ENCODE data around the gene TMEM95.

TMEM95 gene

GRCh38 chr17:7306911-7307685 is 47.9 kb upstream of the TMEM95 start, which contains the start of gene EIF5A (continued):
- TF ChIP-seq SP3 (tag by site-specific recombination; IDR thresholded peaks at IDR 0.05) (peak; percentile 88), ZNF404 (tag by site-specific recombination; IDR thresholded peaks at IDR 0.05) (no peak), PRDM1 (tag by site-specific recombination; IDR thresholded peaks at IDR 0.05) (no peak), ZNF354C (tag by site-specific recombination; IDR thresholded peaks at IDR 0.05; ENCODE audit: borderline replicate concordance, low read depth) (no peak), ZNF426 (tag by site-specific recombination; IDR thresholded peaks at IDR 0.05) (no peak), ZNF121 (tag by site-specific recombination; IDR thresholded peaks at IDR 0.05) (no peak), ZNF202 (tag by site-specific recombination; IDR thresholded peaks at IDR 0.05; ENCODE audit: borderline replicate concordance) (no peak), ZNF423 (tag by site-specific recombination; IDR thresholded peaks at IDR 0.05) (no peak), ZNF133 (tag by site-specific recombination; IDR thresholded peaks at IDR 0.05) (no peak), ZSCAN16 (tag by site-specific recombination; IDR thresholded peaks at IDR 0.05) (no peak), ZNF560 (tag by site-specific recombination; IDR thresholded peaks at IDR 0.05; ENCODE audit: borderline replicate concordance) (no peak), ZNF341 (tag by site-specific recombination; IDR thresholded peaks at IDR 0.05; ENCODE audit: low read depth) (peak; percentile 54), ZNF132 (tag by site-specific recombination; IDR thresholded peaks at IDR 0.05; ENCODE audit: borderline replicate concordance) (no peak), ZNF596 (tag by site-specific recombination; IDR thresholded peaks at IDR 0.05) (no peak), RBAK (tag by site-specific recombination; IDR thresholded peaks at IDR 0.05) (no peak), ZXDB (tag by site-specific recombination; IDR thresholded peaks at IDR 0.05) (no peak; the same call in 1 of the 2 replicates), GLIS1 (tag by site-specific recombination; IDR thresholded peaks at IDR 0.05) (no peak), ZNF776 (tag by site-specific recombination; IDR thresholded peaks at IDR 0.05; ENCODE audit: borderline replicate concordance) (no peak), ZNF350 (tag by site-specific recombination; IDR thresholded peaks at IDR 0.05) (no peak), EGR2 (tag by site-specific recombination; IDR thresholded peaks at IDR 0.05; ENCODE audit: low read depth) (peak; percentile 57; the same call in 1 of the 2 replicates), KLF1 (tag by site-specific recombination; IDR thresholded peaks at IDR 0.05) (peak; percentile 31), ZNF501 (tag by site-specific recombination; IDR thresholded peaks at IDR 0.05) (no peak; the same call in none of the 2 replicates), KLF8 (tag by site-specific recombination; IDR thresholded peaks at IDR 0.05) (peak; percentile 15), ZNF585B (tag by site-specific recombination; IDR thresholded peaks at IDR 0.05) (no peak), ZBTB49 (tag by site-specific recombination; IDR thresholded peaks at IDR 0.05; ENCODE audit: low read depth) (no peak), MYNN (tag by site-specific recombination; IDR thresholded peaks at IDR 0.05; ENCODE audit: borderline replicate concordance) (no peak), ZNF529 (tag by site-specific recombination; IDR thresholded peaks at IDR 0.05; ENCODE audit: insufficient replicate concordance) (no peak), ZNF777 (tag by site-specific recombination; IDR thresholded peaks at IDR 0.05; ENCODE audit: borderline replicate concordance) (no peak), SETDB1 (IDR thresholded peaks at IDR 0.05; ENCODE audit: insufficient read length, low read length) (no peak)
- TF ChIP-seq, protein P1, sequence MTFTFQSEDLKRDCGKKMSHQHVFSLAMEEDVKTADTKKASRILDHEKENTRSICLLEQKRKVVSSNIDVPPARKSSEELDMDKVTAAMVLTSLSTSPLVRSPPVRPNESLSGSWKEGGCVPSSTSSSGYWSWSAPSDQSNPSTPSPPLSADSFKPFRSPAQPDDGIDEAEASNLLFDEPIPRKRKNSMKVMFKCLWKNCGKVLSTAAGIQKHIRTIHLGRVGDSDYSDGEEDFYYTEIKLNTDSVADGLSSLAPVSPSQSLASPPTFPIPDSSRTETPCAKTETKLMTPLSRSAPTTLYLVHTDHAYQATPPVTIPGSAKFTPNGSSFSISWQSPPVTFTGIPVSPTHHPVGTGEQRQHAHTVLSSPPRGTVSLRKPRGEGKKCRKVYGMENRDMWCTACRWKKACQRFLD (tag by site-specific recombination; IDR thresholded peaks at IDR 0.05), result no peak
- TF ChIP-seq, protein P2, sequence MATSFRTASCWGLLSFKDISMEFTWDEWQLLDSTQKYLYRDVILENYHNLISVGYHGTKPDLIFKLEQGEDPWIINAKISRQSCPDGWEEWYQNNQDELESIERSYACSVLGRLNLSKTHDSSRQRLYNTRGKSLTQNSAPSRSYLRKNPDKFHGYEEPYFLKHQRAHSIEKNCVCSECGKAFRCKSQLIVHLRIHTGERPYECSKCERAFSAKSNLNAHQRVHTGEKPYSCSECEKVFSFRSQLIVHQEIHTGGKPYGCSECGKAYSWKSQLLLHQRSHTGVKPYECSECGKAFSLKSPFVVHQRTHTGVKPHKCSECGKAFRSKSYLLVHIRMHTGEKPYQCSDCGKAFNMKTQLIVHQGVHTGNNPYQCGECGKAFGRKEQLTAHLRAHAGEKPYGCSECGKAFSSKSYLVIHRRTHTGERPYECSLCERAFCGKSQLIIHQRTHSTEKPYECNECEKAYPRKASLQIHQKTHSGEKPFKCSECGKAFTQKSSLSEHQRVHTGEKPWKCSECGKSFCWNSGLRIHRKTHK (tag by site-specific recombination; IDR thresholded peaks at IDR 0.05), result no peak
- TF ChIP-seq, protein P3, sequence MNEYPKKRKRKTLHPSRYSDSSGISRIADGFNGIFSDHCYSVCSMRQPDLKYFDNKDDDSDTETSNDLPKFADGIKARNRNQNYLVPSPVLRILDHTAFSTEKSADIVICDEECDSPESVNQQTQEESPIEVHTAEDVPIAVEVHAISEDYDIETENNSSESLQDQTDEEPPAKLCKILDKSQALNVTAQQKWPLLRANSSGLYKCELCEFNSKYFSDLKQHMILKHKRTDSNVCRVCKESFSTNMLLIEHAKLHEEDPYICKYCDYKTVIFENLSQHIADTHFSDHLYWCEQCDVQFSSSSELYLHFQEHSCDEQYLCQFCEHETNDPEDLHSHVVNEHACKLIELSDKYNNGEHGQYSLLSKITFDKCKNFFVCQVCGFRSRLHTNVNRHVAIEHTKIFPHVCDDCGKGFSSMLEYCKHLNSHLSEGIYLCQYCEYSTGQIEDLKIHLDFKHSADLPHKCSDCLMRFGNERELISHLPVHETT (tag by site-specific recombination; IDR thresholded peaks at IDR 0.05), result no peak; the same call in 1 of the 2 replicates
